ENCODE results near the gene PEX5L.

The PEX5L gene

GRCh38 chr3:179861953-179862352, 174.8 kb downstream of the PEX5L start:
- no peak for TF ChIP-seq EZH2 (optimal IDR thresholded peaks at IDR 0.05; ENCODE audit: low read depth, low read length)
- no peak for TF ChIP-seq EZH2phosphoT487 (IDR thresholded peaks at IDR 0.05; ENCODE audit: low read length)
- no peak for TF ChIP-seq CTCF (IDR thresholded peaks at IDR 0.05; ENCODE audit: low read length)
- Histone ChIP-seq H3K27me3 (replicated peaks; ENCODE audit: insufficient read depth, low read length) (no peaks in the 10 kb centered on the region), H3K4me3 (ENCODE audit: low read length) (no peak overlapping the region), H3K9ac (ENCODE audit: low read length) (no peak overlapping the region), H3K4me2 (ENCODE audit: low read depth, low read length) (no peak overlapping the region), H3K36me3 (replicated peaks; ENCODE audit: insufficient read depth, low read length) (no peaks in the 10 kb centered on the region), H3K27ac (ENCODE audit: low read length) (no peak overlapping the region), H2AFZ (ENCODE audit: low read length) (no peak overlapping the region), H3F3A (ENCODE audit: insufficient read depth, low read length) (no peaks in the 10 kb centered on the region), H3K9me3 (replicated peaks; ENCODE audit: insufficient read depth, low read length) (no peaks in the 10 kb centered on the region), H4K20me1 (ENCODE audit: insufficient read depth, low read length) (no peaks in the 10 kb centered on the region), H3K79me2 (ENCODE audit: low read length) (no peaks in the 10 kb centered on the region), H3K4me1 (ENCODE audit: low read length) (no peaks in the 10 kb centered on the region), H3K9me2 (replicated peaks; ENCODE audit: insufficient read depth, low read length) (no peaks in the 10 kb centered on the region)
- DNase-seq = no peak

- TF ChIP-seq EZH2 (optimal IDR thresholded peaks at IDR 0.05; ENCODE audit: low read depth, low read length) = no peak
- no peak for TF ChIP-seq EZH2phosphoT487 (IDR thresholded peaks at IDR 0.05; ENCODE audit: low read length)
- no peak for TF ChIP-seq CTCF (IDR thresholded peaks at IDR 0.05; ENCODE audit: low read length)
- Histone ChIP-seq H3K9ac (ENCODE audit: low read length) (no peak overlapping the region), H2AFZ (ENCODE audit: low read length) (no peak overlapping the region), H3K9me3 (replicated peaks; ENCODE audit: insufficient read depth, low read length) (no peaks in the 10 kb centered on the region), H4K20me1 (ENCODE audit: insufficient read depth, low read length) (no peaks in the 10 kb centered on the region), H3K4me2 (ENCODE audit: low read depth, low read length) (no peak overlapping the region), H3K4me1 (ENCODE audit: low read length) (no peaks in the 10 kb centered on the region), H3F3A (ENCODE audit: insufficient read depth, low read length) (no peaks in the 10 kb centered on the region), H3K4me3 (ENCODE audit: low read length) (no peak overlapping the region), H3K27ac (ENCODE audit: low read length) (no peak overlapping the region), H3K36me3 (replicated peaks; ENCODE audit: insufficient read depth, low read length) (no peaks in the 10 kb centered on the region), H3K9me2 (replicated peaks; ENCODE audit: insufficient read depth, low read length) (no peaks in the 10 kb centered on the region), H3K79me2 (ENCODE audit: low read length) (no peaks in the 10 kb centered on the region), H3K27me3 (replicated peaks; ENCODE audit: insufficient read depth, low read length) (no peaks in the 10 kb centered on the region)
- no peak for DNase-seq
Measured at GRCh38 chr3:179861292-179861691, 175.4 kb downstream of the PEX5L start.

GRCh38 chr3:179860275-179861107, 176.2 kb downstream of the PEX5L start:
- TF ChIP-seq CTCF (IDR thresholded peaks at IDR 0.05; ENCODE audit: low read length) = no peak
- TF ChIP-seq EZH2 (optimal IDR thresholded peaks at IDR 0.05; ENCODE audit: low read depth, low read length) = no peak
- TF ChIP-seq EZH2phosphoT487 (IDR thresholded peaks at IDR 0.05; ENCODE audit: low read length) = no peak

More at GRCh38 chr3:179860275-179861107, 176.2 kb downstream of the PEX5L start:
- no peak overlapping the region for H3K27ac ChIP-seq (ENCODE audit: low read length)
- H3K79me2 ChIP-seq (ENCODE audit: low read length) = no peaks in the 10 kb centered on the region
- H3F3A ChIP-seq (ENCODE audit: insufficient read depth, low read length) = no peaks in the 10 kb centered on the region
- H3K9me2 ChIP-seq (replicated peaks; ENCODE audit: insufficient read depth, low read length) = no peaks in the 10 kb centered on the region
- no peak overlapping the region for H3K9ac ChIP-seq (ENCODE audit: low read length)
- H3K4me3 ChIP-seq (ENCODE audit: low read length) = no peak overlapping the region
- H3K4me2 ChIP-seq (ENCODE audit: low read depth, low read length) = no peak overlapping the region
- H3K4me1 ChIP-seq (ENCODE audit: low read length) = no peaks in the 10 kb centered on the region
- H3K9me3 ChIP-seq (replicated peaks; ENCODE audit: insufficient read depth, low read length) = no peaks in the 10 kb centered on the region
- no peaks in the 10 kb centered on the region for H3K27me3 ChIP-seq (replicated peaks; ENCODE audit: insufficient read depth, low read length)
- no peaks in the 10 kb centered on the region for H4K20me1 ChIP-seq (ENCODE audit: insufficient read depth, low read length)
- no peak overlapping the region for H2AFZ ChIP-seq (ENCODE audit: low read length)
- DNase-seq = no peak
- H3K36me3 ChIP-seq (replicated peaks; ENCODE audit: insufficient read depth, low read length) = no peaks in the 10 kb centered on the region

All from MM.1S (cell line).